ENCODE measurements around the gene GPC3. TPM values are rescaled to one million over a fixed set of nuclear protein-coding genes. Genes with fewer than 3 reads are reported as not detected.

GPC3 gene
- polyA plus RNA-seq, 2 of the 4 experiments (the other 2 are of a cell fraction), result not detected

- DNase-seq (ENCODE audit: low read depth in 1 of 2, low spot score in 1 of 2), result no peak
- no peak for ATAC-seq
- H3K9me3 ChIP-seq, result no peaks in the 10 kb centered on the region
- H3K4me3 ChIP-seq, result no peak overlapping the region
- H3K4me1 ChIP-seq, result no peaks in the 10 kb centered on the region
- TF ChIP-seq REST (IDR thresholded peaks at IDR 0.05) (no peak), ELK1 (IDR thresholded peaks at IDR 0.05; ENCODE audit: low read depth, low read length) (no peak), BHLHE40 (IDR thresholded peaks at IDR 0.05; ENCODE audit: low read depth, low read length) (no peak), MAX (IDR thresholded peaks at IDR 0.05) (no peak), NR3C1 (IDR thresholded peaks at IDR 0.05) (no peak), POLR2AphosphoS2 (conservative IDR thresholded peaks at IDR 0.05; ENCODE audit: low read length) (no peak), HEYL (CRISPR knock-in tag; IDR thresholded peaks at IDR 0.05) (no peak), RCOR1 (IDR thresholded peaks at IDR 0.05; ENCODE audit: low read depth, low read length) (no peak), RARB (CRISPR knock-in tag; IDR thresholded peaks at IDR 0.05) (no peak), EHF (CRISPR knock-in tag; IDR thresholded peaks at IDR 0.05) (no peak), MYC (IDR thresholded peaks at IDR 0.05; ENCODE audit: borderline replicate concordance, low read length) (no peak), CHD4 (IDR thresholded peaks at IDR 0.05; ENCODE audit: borderline replicate concordance) (no peak), CEBPB (IDR thresholded peaks at IDR 0.05) (no peak), CBX2 (IDR thresholded peaks at IDR 0.05; ENCODE audit: borderline replicate concordance, low read depth) (no peak), FOSB (CRISPR knock-in tag; IDR thresholded peaks at IDR 0.05) (no peak), JUN (IDR thresholded peaks at IDR 0.05) (no peak), POLR2A (IDR thresholded peaks at IDR 0.05; ENCODE audit: low read length) (no peak)
- H3K27ac ChIP-seq, result no peak overlapping the region
- ChIA-PET CTCF (no interaction called here), POLR2A (no interaction called here)
- peak; percentile 32 for FAIRE-seq
- no peak overlapping the region for H3K4me2 ChIP-seq
Observed at GRCh38 chrX:133909888-133910287, 75.5 kb downstream of the GPC3 start.

- TF ChIP-seq NPAS2 (CRISPR knock-in tag; IDR thresholded peaks at IDR 0.05; ENCODE audit: borderline replicate concordance), result no peak
- no peak for TF ChIP-seq HMGXB4 (CRISPR knock-in tag; IDR thresholded peaks at IDR 0.05; ENCODE audit: borderline replicate concordance)
- ATAC-seq (no peak), FAIRE-seq (no peak), DNase-seq (ENCODE audit: low read depth in 1 of 2, low spot score in 1 of 2) (no peak)
- ChIA-PET POLR2A (no interaction called here), CTCF (interaction anchor here (1.1 kb wide), 1 partner anchor 10 kb away, joined by 3 read pairs; no protein-coding TSS in a partner anchor)
- H3K4me2 ChIP-seq, result no peak overlapping the region
- H3K9me3 ChIP-seq, result no peaks in the 10 kb centered on the region
- H3K27ac ChIP-seq, result no peak overlapping the region
- no peak overlapping the region for H3K4me3 ChIP-seq
- 7% methylated on average over 3 of the region's 3 CpGs for WGBS (ENCODE audit: missing lambda C conversion rate)
- H3K4me1 ChIP-seq, result no peaks in the 10 kb centered on the region
Observed at GRCh38 chrX:133908223-133908955, 77.0 kb downstream of the GPC3 start.
